H54 (cell line): ENCODE measurements around the gene TUBGCP6.
A peak's percentile ranks its signal among the peaks of the same experiment; 100 is the strongest.

Experiments used
- DNase-seq: peaks from one replicate; pipeline ENCODE4 v3.0.0; 2011; ENCODE audit warnings: low spot score, mixed read lengths; ENCODE audit not compliant: insufficient read length
- FAIRE-seq: peaks from 3 replicates; lab custom pipeline; 2011; peaks lifted over from hg19 to GRCh38; lab: Jason Lieb, UNC
- POLR2A ChIP-seq: IDR thresholded peaks from 2 replicates; pipeline ENCODE4 v1.6.1; 2011; ENCODE audit warnings: low read depth, mild to moderate bottlenecking, low read length

Gene TUBGCP6, protein sequence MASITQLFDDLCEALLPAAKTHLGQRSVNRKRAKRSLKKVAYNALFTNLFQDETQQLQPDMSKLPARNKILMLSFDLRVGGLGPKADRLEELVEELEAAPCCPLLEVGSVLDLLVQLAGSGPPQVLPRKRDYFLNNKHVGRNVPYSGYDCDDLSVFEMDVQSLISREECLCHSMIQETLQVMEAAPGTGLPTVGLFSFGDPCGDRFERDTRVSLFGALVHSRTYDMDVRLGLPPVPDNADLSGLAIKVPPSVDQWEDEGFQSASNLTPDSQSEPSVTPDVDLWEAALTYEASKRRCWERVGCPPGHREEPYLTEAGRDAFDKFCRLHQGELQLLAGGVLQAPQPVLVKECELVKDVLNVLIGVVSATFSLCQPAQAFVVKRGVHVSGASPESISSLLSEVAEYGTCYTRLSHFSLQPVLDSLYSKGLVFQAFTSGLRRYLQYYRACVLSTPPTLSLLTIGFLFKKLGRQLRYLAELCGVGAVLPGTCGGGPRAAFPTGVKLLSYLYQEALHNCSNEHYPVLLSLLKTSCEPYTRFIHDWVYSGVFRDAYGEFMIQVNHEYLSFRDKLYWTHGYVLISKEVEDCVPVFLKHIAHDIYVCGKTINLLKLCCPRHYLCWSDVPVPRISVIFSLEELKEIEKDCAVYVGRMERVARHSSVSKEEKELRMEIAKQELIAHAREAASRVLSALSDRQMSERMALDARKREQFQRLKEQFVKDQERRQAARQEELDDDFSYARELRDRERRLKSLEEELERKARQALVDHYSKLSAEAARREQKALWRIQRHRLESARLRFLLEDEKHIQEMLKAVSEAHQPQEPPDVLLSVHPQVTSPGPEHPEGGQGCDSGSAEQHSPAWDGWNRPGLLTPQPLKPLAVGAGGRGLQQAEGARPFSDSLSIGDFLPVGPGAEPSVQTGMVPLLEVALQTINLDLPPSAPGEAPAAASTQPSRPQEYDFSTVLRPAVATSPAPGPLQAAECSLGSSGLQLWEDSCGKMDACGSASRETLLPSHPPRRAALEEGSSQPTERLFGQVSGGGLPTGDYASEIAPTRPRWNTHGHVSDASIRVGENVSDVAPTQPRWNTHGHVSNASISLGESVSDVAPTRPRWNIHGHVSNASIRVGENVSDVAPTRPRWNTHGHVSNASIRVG (N-terminal part only)

DNA sequence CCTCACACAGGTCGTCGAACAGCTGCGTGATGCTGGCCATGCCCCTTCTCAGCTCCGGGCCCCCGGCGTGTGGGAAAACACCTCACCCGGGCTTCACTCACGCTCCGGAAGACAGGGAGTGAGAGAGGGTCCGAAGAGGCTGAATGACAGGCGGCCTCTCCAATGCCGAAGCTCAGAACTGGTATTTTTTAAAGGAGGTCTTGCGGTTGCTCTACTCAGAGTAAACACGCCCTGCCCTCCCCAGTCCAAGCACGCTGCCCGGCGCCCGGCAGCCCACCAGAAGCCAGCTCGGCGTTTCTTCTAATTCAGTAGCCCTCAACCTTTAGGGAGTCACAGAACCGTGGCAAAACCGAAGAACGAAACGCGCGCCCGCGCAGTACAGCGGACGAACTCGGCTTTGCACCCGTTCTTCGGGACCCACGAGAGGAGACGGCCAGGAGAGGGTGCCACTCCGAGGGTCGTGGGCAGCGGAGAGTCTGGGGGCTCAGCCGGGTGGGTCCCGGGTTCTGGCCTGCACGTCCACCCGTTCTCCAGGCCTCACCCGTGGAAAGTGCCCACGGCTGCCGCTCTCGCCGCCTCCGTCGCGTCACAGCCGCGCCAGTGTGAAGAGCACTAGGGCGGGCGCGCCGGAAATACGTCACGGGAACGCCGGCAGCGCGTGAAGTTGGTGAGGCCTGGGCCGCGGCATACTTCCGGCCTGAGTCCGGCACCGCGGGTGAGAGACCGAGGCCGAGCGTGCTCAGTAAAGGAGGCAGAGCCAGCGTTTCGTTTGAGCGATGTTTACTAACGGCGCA lies at the start of gene TUBGCP6:
Gene TUBGCP6, minus strand, starts transcription at position 604 of the 794 bp plus-strand sequence. Its CDS starts 564 bp downstream, at position 40.
- peak; percentile 65; the same call in 1 of the 2 replicates for TF ChIP-seq POLR2A
- peak; percentile 86 for DNase-seq
- no peak for FAIRE-seq

DNA sequence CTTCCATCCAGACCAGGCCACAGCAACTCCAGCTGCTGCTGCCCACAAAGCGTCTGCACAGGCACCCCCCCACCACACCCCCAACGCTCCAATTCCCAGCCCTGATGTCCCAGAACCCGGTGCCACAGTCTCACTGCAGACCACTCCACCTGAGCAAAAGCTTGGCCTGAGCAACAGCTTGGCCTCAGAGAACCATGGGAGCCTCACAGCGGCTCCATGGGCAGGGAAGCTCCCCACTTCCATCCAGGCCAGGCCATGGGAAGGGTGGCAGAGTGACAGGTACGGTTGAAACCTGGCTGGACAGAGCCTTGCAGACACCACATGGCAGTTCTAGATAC lies 49.5 kb upstream of the TUBGCP6 start:
- no peak for FAIRE-seq
- no peak for DNase-seq
- no peak for TF ChIP-seq POLR2A

DNA sequence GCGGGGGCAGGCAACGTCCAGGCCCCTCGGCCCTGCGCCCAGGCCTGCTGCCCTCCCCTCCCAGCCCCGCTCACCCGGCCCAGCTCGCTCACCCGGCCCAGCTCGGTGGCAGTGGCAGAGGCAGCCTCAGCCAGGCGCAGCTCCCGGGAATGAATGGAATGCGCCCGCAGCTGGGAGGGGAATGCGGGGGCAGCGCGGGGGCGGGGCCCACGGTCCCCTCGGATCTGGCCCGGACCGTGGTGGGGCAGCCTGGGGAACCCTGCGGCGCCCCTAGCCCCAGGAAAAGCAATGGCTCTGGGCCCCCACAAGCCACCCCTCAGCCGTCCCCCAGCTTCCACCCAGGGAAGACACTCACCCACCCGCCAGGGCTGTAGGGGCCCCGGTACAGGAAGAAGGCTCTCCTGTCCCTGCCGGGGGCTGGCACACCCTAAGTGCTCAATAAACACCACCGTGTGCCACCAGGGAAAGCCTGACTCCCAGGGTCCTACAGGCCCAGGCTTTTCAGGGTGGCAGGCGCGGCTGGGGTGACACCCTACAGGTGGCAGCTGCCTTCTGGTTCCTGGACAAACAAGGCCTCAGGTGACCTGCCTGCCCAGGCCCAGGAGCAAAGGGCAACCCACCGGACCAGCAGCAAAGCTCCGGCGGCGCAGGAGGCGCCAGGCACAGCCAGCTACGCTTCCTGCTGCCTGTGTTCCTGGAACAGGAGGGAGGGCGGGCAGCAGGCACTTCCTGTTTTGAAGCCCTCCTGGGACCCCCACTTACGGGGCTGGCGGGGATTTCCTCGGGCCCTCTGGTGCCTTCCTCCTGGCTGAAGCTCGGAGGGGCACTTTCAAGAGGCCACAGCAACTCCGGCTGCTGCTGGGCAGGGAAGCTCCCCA lies 48.9 kb upstream of the TUBGCP6 start:
- DNase-seq (peak; percentile 72), FAIRE-seq (no peak)
- TF ChIP-seq POLR2A, result 0 out of 2 replicates have a peak, but pooled peaks have one; percentile 31

DNA sequence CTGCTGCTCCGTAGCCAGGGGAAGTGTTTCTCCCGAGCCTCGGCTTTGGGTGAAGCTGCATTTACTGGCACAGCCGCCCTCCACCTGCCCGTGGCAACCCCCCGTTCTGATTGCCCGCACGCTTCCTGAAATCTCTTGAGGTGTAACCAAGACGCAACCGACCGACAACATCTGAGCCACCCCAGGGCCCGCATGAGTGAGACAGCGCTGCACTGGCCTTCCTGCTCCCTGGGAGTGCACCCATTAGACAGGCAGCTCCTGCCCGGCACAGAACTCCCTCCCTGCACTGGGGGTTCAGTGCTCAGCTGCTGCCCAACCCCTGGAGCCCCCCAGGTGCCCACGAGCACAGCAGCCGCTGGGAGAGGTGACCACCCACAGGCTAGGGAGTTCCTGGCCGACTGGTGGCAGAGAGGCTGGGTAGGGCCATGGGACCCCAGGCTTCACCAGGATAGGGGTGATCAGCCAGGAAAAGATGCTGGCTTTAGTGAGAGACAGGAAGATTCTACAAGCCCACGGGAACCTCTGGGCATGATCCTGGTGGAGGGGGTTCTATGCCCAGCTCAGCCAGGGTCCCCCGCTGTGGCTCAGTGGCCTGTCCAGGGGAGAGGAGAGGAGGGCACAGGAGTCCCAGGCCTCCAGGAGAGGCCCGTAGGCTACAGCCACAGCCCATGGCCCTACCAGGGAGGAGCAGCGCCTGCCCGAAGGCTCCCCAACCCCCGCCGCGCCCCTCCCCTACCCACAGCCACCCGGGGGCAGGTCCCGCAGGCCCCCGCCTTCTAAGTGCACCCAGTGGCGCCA lies 48.0 kb upstream of the TUBGCP6 start:
- no peak for DNase-seq
- no peak for TF ChIP-seq POLR2A
- FAIRE-seq, result no peak

DNA sequence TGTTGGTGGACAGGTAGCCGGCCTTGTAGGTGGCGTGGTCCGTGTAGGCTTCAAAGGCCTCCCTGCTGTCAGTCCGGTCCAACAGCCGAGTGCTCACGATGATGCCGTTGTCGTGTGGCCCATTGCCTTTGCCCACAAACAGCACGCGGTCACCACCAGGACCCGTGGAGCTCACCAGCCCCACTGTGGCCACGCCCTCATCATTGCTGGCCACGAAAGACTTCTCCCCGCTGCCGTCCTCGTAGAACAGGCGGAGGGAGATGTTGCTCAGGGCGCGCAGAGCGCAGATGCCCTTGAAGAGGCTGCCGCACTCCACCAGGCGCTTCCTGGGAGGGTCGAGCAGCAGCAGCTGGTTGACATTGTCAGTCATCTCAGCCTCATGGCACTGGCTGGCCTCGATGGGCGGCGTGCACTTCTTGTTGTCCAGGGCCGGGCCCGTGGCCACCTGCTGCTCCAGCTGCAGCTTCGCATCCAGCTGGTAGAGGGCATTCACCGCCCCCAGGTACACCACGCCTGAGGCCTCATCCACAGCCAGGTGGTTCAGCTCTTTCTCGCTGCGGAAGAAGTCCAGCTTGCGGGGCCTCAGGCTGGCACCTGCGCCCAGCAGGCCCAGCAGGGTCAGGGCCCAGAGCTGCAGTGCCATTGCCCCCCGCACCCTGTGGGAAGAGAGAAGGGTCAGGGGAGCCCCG lies 45.3 kb upstream of the TUBGCP6 start:
- no peak for FAIRE-seq
- TF ChIP-seq POLR2A, result no peak
- no peak for DNase-seq

DNA sequence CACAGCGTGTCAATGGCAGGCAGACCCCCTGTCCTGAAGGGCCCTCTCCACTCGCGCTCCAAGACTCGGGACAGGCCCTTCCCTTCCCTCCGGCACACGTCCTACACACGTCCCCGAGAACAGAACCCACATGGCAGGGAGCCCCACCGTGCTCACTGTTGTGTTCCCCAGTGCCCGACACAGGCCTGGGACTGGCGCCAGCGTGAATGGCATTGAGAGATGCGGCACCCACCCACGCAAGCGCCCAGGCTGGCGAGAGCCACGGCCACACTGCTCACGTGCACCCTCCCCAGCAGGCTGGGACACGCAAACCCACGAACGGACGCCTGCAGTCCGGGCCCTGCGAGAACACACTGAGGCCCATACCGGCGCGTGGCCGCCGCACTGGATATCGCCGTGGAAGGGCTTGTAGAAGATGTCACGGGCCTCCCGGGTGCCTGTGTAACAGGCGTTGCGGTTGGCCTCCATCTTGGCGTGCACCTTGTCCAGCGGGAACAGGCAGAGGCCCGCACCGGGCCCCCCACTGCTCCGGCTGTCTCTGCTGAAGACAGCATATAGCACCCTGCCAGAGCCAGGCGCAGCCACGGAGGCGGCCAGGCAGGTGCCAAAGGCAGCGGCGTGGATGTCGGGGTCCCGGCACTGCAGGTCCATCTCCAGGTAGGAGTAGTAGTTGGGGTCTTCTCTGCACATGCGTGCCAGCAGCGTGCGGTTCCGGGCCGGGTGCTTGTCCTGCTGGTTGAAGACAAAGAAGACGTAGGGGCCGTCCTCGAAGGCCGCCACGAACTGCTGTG lies 44.5 kb upstream of the TUBGCP6 start:
- no peak for DNase-seq
- TF ChIP-seq POLR2A, result no peak
- no peak for FAIRE-seq

DNA sequence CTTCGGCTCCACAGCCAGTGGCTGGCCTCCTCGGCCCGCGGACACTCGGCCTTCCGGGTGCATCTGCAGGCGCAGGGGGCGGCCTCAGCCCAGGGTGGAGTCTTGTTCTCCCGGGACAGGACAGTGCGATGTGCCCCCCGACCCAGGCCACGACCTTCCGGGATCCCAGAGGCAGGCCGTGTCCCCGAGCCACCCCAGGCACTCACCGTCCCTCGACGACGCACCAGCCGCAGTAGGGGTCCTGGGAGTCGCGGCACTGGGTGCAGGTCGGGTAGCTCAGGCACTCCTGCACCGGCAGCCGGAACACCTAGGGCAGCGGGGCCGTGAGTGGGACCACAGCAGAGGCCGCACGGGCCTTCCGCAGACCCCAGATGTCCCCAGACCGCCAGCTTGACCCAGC lies 42.9 kb upstream of the TUBGCP6 start:
- FAIRE-seq (no peak), DNase-seq (no peak)
- no peak for TF ChIP-seq POLR2A

DNA sequence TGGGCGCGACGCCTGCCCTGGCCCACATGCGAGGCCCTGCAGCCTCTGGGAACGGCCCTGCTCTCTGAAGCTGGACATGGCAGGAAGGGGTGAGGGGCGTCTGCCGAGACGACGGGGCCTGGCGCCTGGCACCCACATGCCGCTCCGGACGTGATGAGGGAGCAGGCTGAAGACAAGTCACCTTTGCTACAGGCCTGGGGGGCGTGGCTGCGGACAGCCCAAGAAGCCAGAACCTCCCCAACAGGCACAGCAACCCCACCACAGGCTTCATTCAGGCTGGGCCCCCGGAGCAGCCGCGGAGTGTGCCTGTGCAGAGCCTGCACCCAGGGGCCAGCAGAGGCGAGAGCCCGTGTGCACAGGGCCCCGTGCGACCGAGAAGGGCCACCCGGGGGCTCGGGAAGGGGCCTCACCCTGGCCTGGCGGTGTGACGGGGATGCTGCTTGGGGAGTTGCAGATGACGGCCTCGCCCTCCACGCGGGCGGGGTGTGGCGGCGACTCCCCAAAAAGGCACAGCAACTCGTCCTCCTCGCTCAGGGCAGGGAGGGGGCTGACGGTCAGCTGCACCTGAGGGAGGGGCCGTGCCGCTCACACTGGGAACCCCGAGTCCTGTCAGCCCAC lies 42.0 kb upstream of the TUBGCP6 start:
- no peak for TF ChIP-seq POLR2A
- FAIRE-seq (no peak), DNase-seq (no peak)

DNA sequence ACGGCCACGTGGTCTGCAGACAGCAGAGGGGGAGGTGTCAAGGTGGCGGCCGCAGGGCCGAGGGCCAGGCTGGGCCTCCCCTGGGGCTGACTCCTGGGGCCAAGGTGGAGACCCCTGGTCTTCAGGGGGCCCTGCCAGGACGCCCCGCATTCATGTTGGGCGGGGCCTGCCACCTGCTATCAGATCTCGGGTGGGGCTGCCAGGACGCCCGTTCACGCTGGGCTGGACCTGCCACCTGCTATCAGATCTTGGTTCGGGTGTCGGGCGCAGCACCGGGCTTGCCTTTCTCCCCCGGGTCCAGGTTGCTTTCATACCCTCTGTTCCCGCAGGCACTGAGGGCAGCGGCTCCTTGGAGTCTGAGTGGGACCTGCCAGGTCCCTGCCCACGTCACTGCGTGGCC lies 41.5 kb upstream of the TUBGCP6 start:
- no peak for TF ChIP-seq POLR2A
- DNase-seq, result no peak
- FAIRE-seq, result no peak
